ENCODE results near the gene FEZ2. TPM values are rescaled to one million over a fixed set of nuclear protein-coding genes. Genes with fewer than 3 reads are reported as not detected.

FEZ2 gene
- total RNA-seq, 1 experiment from 2014 or later: 47.6 TPM

DNA sequence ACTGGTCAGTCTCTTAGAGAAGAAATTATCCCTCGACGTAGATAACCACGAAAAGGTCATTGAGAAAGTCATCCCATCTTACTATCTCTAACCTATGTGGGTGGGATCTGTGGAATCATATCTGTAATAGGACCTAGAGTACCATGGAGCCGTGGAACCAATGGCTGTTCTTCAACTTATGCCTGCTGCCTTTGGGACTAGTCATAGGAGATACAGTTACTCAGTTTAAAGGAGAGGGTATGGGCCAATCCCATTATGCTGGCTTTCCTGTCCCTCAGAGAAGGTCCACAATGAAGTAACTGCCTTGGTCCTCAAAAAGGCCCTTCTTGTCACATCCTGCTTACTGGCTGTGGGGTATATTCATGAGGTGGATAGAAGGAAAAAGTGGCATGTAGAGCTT, 77.5 kb downstream of the FEZ2 start:
- Mint-ChIP-seq H3K9me3 (ENCODE audit: low read depth, unreplicated experiment) (no peaks in the 10 kb centered on the region), H3K4me1 (ENCODE audit: low read depth, unreplicated experiment) (no peaks in the 10 kb centered on the region), H3K36me3 (ENCODE audit: insufficient read depth, unreplicated experiment) (peaks cover 5% of the 10 kb centered on the region), H3K4me3 (ENCODE audit: low read depth, unreplicated experiment) (no peak overlapping the region), H3K27ac (ENCODE audit: unreplicated experiment) (no peak overlapping the region), H3K27me3 (ENCODE audit: unreplicated experiment) (no peaks in the 10 kb centered on the region)
- CTCF ChIA-PET: interaction anchor here (0.6 kb wide), 1 partner anchor 479 kb away, joined by 3 read pairs; no protein-coding TSS in a partner anchor
- no peak for TF ChIP-seq CTCF (IDR thresholded peaks at IDR 0.05; ENCODE audit: unreplicated experiment)
- intact Hi-C loops (cut with micrococcal nuclease; ENCODE audit: unreplicated experiment): no loop called here
- BruUV-seq (replicated peaks): no TSS peak
- DNase-seq: no peak

DNA sequence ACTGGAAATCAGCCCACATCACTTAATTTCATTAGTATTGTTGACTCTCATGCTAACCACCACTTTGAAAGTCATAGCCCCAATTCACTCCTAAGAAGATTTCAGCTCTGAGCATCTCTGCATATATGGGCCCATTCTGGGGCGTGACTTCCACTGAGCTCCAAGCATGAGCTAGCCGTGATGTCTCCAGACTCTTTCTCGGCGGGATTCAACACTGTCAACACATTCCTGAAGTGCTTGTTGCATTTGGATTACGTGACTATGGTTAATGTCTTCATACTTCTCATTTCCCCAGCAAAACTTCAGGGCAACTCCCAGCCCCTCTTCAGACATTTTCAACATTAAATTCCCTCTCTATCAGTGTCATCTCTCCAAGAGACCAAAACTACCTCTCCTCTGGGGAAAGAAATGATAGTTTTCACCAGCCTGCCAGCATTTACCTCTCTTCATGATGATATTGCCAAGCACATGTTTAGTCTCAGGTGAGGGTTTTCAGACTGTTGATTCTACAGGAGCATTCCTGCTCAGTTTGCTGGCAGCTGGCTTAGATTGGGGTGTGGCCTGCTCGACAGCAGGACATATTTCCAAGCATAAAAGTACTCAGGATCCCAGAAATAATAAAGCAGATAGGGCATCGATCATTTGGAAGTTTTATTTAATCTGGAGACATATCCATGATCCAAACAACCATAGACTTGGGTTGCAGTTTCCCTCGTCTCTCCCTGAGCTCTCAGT, 81.7 kb downstream of the FEZ2 start:
- Mint-ChIP-seq H3K27me3 (ENCODE audit: unreplicated experiment) (no peaks in the 10 kb centered on the region), H3K27ac (ENCODE audit: unreplicated experiment) (no peak overlapping the region), H3K36me3 (ENCODE audit: insufficient read depth, unreplicated experiment) (peaks cover 14% of the 10 kb centered on the region), H3K4me1 (ENCODE audit: low read depth, unreplicated experiment) (no peaks in the 10 kb centered on the region), H3K9me3 (ENCODE audit: low read depth, unreplicated experiment) (no peaks in the 10 kb centered on the region), H3K4me3 (ENCODE audit: low read depth, unreplicated experiment) (no peak overlapping the region)
- intact Hi-C loops (cut with micrococcal nuclease; ENCODE audit: unreplicated experiment): no loop called here
- no peak for DNase-seq
- CTCF ChIA-PET: no interaction called here
- BruUV-seq (replicated peaks): no TSS peak
- no peak for TF ChIP-seq CTCF (IDR thresholded peaks at IDR 0.05; ENCODE audit: unreplicated experiment)

DNA sequence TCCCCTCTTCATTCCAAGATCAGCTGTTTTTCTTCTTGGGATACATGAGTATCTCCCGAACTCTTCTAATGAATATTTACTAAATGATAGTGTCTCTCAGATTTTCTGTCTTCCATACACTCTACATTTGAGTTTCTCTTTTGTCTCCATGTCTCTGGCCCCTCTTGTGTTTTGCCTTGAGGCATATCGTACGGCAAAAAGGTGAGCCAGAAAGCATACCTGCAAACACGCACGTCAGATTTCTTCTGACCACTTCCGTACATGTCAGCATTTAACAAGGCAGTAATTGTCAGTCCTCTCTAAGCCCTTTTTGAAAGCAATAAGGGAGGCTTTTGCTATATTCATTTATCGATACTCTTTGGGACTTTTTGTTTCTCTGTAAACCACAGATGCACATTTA, 82.4 kb downstream of the FEZ2 start:
- H3K9me3 Mint-ChIP-seq (ENCODE audit: low read depth, unreplicated experiment): no peaks in the 10 kb centered on the region
- H3K4me1 Mint-ChIP-seq (ENCODE audit: low read depth, unreplicated experiment): no peaks in the 10 kb centered on the region
- CTCF ChIA-PET: no interaction called here
- peaks cover 14% of the 10 kb centered on the region for H3K36me3 Mint-ChIP-seq (ENCODE audit: insufficient read depth, unreplicated experiment)
- no peak for TF ChIP-seq CTCF (IDR thresholded peaks at IDR 0.05; ENCODE audit: unreplicated experiment)
- no peak for DNase-seq
- H3K4me3 Mint-ChIP-seq (ENCODE audit: low read depth, unreplicated experiment): no peak overlapping the region
- no peak overlapping the region for H3K27ac Mint-ChIP-seq (ENCODE audit: unreplicated experiment)
- no peaks in the 10 kb centered on the region for H3K27me3 Mint-ChIP-seq (ENCODE audit: unreplicated experiment)
- intact Hi-C loops (cut with micrococcal nuclease; ENCODE audit: unreplicated experiment): no loop called here
- BruUV-seq (replicated peaks): no TSS peak

GRCh38 chr2:36513661-36514060, 84.3 kb downstream of the FEZ2 start:
- no TSS peak for BruUV-seq (replicated peaks)
- Mint-ChIP-seq H3K27me3 (ENCODE audit: unreplicated experiment) (no peaks in the 10 kb centered on the region), H3K4me3 (ENCODE audit: low read depth, unreplicated experiment) (no peak overlapping the region), H3K36me3 (ENCODE audit: insufficient read depth, unreplicated experiment) (peaks cover 14% of the 10 kb centered on the region), H3K4me1 (ENCODE audit: low read depth, unreplicated experiment) (no peaks in the 10 kb centered on the region), H3K27ac (ENCODE audit: unreplicated experiment) (no peak overlapping the region), H3K9me3 (ENCODE audit: low read depth, unreplicated experiment) (no peaks in the 10 kb centered on the region)
- intact Hi-C loops (cut with micrococcal nuclease; ENCODE audit: unreplicated experiment): no loop called here
- no peak for DNase-seq
- TF ChIP-seq CTCF (IDR thresholded peaks at IDR 0.05; ENCODE audit: unreplicated experiment): no peak
- CTCF ChIA-PET: no interaction called here
